Measurements from ENCODE around the gene SEMA4D.

Gene SEMA4D

DNA sequence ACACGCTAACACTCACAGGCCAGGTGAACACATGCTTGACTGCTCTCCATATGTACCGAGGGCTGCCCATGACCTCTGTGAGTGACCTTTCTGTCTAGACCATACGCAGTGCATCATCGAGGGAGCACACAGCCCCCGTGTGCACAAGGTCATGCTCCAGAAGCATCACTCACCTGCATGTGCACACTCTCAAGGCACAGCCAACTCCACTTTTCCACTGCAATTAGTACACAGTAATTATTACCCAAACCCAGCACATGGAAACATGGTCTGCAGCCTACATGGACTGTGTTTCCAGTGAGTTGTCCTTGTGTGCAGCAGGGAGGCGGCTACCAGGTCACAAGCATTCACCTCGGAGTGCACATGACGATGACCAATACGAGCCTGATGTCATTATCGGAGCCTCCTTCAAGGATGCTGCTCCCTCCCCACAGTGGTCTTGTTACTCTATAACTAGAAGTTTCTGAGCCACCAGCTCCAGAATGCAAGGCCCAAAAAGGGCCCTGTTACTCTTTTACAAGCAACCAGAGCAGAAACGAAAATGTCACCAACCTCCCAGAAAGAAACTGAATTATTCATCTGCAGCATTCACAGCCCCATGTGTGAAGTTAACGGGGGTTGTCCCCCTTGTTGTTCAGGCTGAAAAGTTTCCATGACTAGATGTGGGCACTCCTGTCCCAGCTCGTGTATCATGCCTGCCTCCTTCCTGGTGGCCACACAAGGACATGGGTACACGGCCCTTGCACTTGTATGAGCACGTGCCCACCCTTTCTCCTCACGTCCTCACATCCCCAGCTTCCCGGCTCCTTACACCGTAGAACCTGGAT, 31.2 kb downstream of the SEMA4D start:
- peak in 1 of 2 donors; percentile 23 for DNase-seq (ENCODE audit: low read depth in 2 of 2)

DNA sequence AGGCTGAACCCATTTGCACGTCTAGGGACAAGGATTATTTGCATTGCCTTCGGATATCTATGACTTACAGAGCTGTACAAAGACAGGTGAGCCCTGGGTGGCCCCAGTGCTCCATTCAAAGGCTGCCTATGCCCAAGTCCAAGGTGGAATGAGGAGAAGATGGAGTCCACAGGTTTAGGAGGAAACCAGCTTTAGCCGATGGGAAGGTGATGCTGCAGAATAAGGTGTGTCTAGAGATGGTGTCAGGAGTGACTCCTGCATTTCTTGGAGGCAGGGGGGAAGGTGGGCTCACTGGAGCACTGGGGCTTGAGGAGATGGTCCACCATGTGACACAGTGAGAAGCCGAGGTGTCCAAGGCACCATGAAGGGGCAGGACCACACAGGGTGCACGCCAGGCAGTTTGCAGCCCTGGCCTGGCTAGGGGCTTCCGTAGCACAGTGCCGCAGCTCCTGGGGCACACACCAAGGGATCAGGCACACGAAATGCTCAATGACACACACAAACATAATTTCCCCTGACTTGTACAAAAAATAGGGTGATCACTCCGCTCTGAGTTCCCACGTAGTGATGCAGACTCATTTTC, 32.1 kb downstream of the SEMA4D start:
- DNase-seq (ENCODE audit: low read depth in 2 of 2), result no peak

DNA sequence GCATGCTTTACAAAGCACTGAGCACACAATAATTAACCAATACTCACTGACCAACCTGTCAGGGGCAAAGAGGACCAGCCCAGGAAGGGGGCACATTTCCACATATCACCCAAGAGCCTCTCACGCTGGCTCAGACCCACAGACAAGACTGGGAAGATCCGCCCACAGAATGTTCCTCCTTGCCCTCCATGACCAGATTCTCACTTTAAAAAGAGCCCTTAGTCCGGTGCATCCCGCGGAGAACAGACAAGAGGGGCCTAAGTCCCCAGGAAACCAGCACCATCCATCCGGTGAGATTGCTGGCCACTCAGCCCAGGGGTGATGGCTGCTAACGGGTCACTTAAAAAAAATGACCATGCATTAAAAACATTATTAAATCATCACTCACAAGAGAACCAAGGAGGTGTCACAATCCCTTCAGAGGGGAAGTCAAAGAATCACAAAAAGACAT, 32.9 kb downstream of the SEMA4D start:
- DNase-seq (ENCODE audit: low read depth in 2 of 2), result no peak

DNA sequence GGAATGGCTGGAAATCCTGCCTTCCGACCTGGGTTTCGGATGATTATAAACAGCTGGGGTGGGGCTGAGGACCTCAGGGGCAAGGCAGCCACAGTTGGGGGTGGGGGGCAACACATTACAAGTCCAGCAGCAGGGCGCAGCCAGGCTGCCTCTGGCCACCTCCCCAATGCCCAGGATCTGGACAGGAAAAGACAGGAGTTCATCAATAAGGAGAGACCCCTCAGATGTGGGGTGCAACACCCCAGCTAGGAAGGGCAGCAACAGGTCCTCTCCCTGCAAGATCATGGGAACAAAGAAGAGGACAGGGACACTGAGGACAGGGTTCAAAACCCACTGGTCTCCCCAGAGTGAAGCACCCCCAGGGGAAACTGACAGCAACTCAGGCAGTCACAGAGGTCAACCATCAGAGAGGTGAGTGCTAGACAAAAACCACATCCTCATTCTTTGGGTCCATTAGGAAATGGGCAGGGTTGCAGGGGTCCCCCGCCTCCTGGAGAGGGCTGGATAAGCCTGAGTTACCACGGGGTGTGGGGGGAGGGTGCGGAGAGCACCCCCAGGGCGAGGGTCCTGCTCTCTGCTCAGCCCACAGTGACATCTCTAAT, 33.5 kb downstream of the SEMA4D start:
- no peak for DNase-seq (ENCODE audit: low read depth in 2 of 2)

DNA sequence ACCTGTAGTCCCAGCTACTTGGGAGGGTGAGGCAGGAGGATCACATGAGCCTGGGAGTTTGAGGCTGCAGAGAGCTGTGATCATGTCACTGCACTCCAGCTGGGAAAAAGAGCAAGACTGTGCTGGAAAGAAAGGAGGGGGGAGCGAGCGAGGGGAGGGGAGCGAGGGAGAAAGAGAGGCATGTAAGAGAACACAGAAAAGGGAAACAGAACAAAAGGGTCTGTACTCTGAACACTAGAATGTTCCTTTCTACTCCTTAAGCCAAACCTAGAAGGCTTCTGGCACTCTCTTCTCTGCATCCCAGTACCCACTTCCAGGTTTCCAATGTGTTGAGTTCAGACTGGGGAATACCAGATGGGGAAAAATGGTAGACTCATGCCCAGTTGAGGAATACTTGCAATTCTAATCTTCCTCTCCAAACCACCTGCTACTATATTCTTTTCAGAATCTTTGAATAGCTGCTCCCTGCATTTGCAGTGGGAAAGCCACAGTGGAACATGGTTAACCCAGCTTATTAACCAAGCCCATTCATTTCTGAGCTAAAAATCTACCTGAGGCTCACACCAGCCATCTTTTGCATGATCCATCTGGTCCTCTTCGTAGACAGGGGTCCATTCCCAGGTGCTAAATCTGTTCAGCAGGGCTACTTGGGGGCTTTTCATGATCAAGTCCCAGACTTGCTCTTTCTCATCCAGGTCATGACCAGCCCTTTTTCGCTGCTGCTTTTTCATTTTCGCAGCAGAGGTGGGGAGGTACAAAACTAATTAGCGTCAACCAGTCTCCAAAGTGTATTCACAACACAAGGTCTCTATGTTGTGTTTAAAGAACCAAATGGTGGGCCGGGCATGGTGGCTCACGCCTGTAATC, 34.9 kb downstream of the SEMA4D start:
- DNase-seq (ENCODE audit: low read depth in 2 of 2), result no peak

DNA sequence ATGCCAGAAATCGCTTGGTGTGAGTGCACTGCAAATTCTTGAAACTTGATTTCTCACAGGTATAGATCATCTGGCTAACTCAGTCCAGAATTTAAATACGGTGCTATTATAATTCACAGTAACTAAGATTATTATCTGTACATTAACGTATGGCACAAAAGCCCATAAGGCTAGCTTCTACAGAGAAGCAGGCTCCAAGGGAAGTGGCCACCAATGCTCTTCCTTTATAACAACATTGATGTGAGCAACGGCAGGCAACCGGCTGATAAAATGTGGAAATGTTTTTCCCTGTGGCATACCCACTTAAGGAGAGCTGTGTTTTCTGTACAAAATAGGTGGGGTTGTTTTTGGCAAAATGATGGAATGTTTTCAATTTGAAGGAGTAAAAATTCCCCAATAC, 35.7 kb downstream of the SEMA4D start:
- DNase-seq (ENCODE audit: low read depth in 2 of 2), result no peak

DNA sequence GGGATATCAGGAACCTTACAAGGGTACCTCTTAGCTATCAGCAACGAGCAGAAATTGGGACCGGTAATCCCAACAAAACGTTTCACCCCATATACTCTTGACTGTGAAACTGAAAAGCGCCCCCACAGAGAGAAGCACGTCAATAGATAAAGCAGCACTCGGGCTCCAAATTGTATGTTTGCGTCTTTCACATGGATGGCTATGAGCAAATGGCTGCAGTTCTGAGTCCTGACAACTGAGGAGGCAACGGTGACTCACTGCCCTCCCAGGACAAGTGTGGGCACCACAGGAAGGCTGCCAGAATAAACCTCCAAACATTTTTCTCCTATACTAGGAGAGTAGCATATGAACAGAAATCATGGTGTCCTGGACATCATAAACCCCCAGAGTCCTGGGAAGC, 36.6 kb downstream of the SEMA4D start:
- DNase-seq (ENCODE audit: low read depth in 2 of 2), result no peak

DNA sequence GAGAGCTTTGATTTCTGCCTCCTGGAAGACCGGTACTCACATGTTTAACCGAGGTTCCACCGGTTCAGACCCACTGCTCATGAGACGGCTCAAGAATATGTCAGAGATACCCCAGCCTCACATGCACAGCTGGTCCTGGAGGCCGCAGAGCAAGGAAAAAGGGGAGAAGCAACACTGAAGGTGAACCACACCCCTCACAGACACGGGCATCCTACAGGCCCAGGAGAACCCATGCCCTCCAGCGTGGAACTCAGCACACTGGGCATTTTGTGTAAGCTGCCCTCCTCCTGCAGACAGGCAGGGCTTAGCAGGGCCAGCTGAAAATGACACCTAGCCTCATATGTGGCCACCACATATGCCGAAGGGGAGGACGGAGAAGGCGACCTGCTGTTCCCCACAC, 37.4 kb downstream of the SEMA4D start:
- no peak for DNase-seq (ENCODE audit: low read depth in 2 of 2)

DNA sequence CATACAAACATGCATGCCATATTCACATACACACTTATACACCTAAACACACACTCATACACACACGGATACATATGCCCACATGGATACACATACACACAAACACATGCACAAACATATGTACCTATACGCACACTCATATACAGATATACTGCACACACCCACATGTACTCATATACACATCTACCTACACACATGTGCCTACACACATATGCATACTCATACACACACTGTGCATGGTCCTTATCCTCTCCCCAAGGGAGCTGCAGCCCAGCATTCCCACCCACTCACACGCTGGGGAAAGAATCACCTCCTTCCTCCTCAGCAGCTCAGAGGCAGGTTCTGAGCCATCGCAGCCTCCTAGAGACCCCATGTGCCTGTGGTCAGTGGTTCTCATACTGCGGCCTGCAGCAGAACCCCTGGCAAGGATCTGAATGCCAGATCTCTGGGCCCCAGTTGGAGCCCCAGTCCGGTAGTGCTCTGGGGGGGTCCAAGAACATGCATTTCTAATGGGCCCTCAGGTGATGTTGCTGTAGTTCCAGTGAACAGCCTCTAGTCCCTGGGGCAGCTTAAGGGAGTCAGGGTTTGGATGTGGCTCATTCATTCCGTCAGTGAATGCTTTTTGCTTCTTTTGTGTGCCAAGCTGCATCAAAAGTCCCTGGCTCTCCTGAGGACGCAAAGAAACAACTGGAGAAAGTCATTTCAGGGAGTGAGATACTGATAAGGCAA, 39.0 kb downstream of the SEMA4D start:
- no peak for DNase-seq (ENCODE audit: low read depth in 2 of 2)

DNA sequence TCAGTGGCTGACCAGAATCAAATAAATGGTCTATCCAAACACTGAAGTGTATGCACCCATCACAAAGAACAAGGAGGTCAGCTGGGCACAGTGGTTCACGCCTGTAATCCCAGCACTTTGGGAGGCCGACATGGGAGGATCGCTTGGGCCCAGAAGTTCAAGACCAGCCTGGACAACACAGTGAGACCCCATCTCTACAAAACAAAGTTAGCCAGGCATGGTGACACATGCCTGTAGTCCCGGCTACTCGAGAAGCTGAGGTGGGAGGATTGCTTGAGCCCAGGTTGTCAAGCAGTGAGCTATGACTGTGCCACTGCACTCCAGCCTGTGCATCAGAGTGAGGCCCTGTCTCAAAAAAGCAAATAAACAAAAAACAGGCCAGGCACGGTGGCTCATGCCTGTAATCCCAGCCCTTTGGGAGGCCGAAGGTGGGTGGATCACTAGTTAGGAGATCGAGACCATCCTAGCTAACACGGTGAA, 40.5 kb downstream of the SEMA4D start:
- no peak for DNase-seq (ENCODE audit: low read depth in 2 of 2)

DNA sequence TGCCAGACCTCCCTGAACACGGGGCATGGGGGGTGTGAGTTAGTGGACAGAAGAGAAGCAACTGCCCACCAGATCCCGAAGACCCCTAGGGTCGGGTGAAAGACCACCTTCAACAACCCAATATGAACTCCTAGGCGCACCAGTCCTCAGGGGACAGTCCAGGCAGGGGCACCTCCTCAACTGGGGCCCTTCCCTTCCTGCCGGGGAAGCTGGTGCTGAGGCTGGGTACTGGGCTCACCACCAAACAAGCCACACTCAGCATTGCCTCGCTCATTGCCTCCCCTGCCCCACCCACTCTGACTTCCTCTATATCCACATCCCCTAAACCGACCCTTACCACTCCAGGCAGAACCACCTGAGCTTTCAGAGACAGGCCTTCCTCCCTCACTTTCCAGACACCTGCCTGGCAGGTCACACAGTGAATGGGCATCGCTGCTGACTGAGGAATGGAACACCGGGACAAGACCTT, 42.5 kb downstream of the SEMA4D start:
- no peak for DNase-seq (ENCODE audit: low read depth in 2 of 2)

DNA sequence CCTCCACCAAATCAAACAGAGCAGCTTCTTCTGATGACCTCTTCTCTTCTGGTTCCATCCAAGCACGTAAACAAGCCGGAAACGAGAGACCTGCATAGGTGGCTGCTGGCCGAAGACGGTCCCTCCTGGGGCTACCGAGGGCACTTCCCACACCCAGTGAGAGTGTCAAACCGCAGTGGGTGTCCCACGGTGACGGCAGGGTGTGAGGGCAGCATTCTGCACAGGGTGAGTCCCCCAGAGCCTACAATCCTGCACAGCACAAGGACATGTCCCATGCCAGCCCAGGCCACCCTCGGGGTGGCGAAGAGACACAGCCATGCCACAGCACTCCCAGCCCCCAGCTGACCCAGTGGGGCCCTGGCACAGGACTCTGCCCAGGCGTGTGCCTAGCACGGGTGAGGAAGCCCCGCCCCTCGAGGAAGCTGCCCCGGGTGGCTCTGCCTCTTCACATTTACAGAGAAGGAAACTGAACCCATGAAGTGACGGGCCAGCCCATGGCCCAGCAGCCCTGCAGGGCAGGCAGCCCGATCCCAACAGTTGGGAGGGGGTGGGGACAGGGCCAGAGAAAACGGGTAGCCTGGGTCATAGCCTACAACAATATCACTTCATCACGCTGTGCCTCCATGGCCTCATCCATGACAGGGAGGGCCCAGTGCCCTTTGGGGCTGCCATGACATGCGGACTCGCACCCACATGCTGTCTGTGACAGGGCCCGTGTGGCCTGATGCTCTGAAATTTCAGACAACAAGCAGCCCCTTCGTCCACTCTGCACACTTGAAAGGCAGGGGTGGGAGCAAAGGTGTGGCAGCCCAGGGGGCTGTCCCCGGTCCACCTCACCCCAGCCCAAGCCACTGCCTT, 43.2 kb downstream of the SEMA4D start:
- no peak for DNase-seq (ENCODE audit: low read depth in 2 of 2)

DNA sequence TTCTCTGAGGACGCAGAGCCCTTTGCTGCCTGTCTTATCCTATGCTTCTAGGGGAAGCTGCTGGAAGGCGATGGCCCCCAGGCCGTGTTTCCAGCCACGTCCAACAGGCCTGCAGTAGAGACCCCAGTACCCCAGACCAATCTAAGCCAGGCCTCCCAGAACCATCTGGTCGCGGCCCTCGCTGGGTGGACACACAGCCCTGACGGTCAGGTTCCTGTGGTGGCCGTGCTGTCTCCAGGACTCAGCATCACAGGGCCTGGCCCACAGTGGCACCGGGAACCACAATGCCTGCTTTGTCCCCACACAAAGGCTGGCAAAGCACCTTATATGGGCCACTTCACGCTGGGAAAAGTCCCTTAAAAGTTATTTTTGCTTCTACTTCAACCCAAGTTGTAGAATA, 44.5 kb downstream of the SEMA4D start:
- DNase-seq (ENCODE audit: low read depth in 2 of 2), result no peak

DNA sequence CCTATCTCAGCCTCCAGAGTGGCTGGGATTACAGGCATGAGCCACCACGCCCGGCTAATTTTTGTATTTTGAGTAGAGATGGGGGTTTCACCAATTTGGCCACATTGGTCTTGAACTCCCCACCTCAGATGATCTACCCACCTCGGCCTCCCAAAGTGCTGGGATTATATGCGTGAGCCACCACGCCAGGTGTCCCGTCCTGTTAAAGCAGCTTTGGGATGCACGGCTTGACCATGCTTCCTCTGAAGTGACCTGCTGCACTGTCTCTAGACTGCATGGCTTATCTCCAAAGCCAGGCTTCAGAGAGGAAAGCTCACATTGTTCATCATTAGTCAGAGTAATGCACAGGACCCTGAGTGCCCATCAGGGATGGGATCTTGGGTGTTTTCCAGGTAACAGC, 45.4 kb downstream of the SEMA4D start:
- no peak for DNase-seq (ENCODE audit: low read depth in 2 of 2)

DNA sequence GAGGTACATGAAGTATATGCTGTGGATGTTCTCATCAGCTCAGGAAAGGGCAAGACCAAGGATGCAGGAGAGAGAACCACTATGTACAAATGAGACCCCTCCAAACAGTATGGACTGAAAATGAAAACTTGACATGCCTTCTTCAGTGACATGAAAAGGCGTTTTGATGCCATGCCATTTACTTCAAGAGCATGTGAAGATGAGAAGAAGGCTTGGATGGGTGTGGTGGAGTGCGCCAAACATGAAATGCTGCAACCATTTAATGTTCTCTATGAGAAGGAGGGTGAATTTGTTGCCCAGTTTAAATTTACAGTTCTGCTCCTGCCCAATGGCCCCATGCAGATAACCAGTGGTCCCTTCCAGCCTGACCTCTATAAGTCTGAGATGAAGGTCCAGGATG, 47.7 kb downstream of the SEMA4D start:
- no peak for DNase-seq (ENCODE audit: low read depth in 2 of 2)

DNA sequence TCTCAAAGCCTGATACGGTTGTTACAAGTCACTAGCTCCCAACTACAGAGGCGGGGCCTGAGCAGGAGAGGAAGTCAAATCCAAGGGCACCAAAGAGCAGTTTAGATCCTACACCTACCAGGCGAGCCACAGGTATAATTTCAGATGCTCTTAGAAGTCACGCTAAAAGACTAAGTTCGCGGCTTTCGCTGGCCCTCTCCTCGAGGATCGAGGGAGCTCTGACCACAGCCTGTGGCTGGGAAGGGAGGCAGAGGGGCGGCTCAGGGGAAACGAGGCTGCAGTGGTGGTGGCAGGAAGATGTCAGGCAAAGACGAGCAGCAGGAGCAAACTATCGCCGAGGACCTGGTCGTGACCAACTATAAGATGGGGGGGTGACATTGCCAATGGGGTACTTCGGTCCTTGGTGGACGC, 48.6 kb downstream of the SEMA4D start:
- no peak for DNase-seq (ENCODE audit: low read depth in 2 of 2)

DNA sequence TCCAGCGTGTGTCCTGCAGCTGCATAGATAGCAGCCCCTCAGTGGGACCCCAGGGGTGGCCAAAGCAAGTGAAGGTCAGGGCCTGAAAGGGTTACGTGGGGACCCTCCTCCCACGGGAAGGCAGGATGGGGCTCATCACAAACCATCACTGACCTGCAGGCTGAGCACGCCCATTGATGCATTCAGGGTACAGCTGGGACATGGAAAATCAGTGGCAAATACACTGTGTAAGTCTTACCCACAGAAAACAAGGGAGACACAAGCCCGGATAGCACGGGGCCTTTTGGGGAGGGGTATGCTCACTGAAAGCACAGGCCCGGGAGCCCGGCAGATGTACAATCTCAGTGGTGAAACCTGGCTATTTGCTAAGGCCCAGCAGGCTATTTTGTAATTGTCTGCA, 49.1 kb downstream of the SEMA4D start:
- DNase-seq (ENCODE audit: low read depth in 2 of 2), result no peak

DNA sequence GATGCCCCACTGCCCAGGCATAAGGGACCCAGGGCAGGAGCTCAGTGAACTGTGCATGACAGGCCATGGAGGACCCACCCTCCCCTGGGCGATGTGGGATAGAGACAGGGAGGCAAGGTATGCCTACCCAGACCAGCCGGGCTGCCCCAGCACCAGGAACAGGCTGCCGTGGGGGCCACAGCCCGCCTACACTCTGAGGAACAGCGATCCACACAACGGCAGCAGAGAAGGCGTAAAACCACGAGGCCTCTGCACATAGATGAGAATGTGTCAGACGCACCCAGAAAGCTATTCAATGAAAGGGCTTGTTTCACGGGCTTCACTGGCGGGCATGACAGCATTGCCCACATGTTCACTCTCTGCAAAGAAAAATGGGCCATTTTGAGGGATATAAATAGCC, 49.5 kb downstream of the SEMA4D start:
- DNase-seq (ENCODE audit: low read depth in 2 of 2), result peak; percentile 51 to 52

DNA sequence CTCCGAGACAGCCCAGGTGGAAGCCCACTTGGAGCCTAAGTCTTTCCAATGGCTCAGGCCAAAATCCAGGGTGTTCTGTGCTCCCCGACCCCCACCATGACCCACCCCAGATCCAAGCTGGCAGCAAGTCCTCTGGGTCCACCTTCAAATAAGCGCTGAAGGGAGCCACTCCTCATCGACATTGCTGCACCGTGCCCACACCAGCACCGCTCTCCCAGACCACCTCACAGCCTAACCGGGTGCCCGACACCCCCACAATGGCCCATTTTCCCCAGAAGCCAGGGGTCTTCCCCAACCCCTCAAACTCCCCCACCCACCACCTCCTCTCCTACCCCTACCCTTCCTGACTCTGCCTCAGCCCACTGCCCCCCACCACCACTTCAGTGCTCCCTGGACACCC, 50.5 kb downstream of the SEMA4D start:
- DNase-seq (ENCODE audit: low read depth in 2 of 2), result no peak

DNA sequence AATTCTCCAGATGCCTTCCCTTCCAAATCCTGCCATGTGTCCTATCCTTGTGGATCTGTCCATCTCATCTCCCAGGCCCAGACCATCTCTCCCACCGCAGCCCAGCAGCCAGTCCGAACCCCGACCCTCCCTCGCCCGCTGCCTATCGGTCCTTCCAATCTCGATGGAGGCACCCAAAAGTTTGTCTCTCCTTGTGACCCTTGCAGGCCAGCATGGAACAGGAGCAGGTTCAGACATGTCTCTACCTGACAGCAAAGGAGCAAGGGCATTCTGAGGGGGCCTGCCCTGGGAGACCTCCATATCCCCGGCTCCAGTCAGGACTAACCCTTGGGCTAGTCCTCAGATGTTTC, 51.0 kb downstream of the SEMA4D start:
- DNase-seq (ENCODE audit: low read depth in 2 of 2), result no peak
